Adipocyte (in vitro differentiated cells): ENCODE results near the gene ARNT2.

Experiments
- DNase-seq: peaks from one replicate; pipeline ENCODE4 v3.0.0-alpha.2; 2015; ENCODE audit warnings: low read depth
- H3K27me3 ChIP-seq: replicated peaks from 2 replicates; pipeline ENCODE4 v1.7.0; 2013; ENCODE audit warnings: mild to moderate bottlenecking, low read length, moderate library complexity; ENCODE audit not compliant: control insufficient read depth, insufficient read depth
- H3K36me3 ChIP-seq: 2 replicates; pipeline ENCODE4 v1.7.0; 2013; ENCODE audit warnings: low read length, mild to moderate bottlenecking, moderate library complexity; ENCODE audit not compliant: control insufficient read depth, insufficient read depth, severe bottlenecking
- H3K4me1 ChIP-seq: 2 replicates; pipeline ENCODE4 v1.7.0; 2013; ENCODE audit warnings: mild to moderate bottlenecking, low read length, moderate library complexity; ENCODE audit not compliant: control insufficient read depth, insufficient read depth
- H3K4me3 ChIP-seq: 2 replicates; pipeline ENCODE4 v1.7.0; 2013; ENCODE audit warnings: mild to moderate bottlenecking, low read length, moderate library complexity
- H3K9ac ChIP-seq: 2 replicates; pipeline ENCODE4 v1.7.0; 2013; ENCODE audit warnings: mild to moderate bottlenecking, low read length, moderate library complexity
- H3K9me3 ChIP-seq: 2 replicates; pipeline ENCODE4 v1.7.0; 2013; ENCODE audit warnings: mild to moderate bottlenecking, low read length, moderate library complexity; ENCODE audit not compliant: control insufficient read depth

ARNT2 gene

DNA sequence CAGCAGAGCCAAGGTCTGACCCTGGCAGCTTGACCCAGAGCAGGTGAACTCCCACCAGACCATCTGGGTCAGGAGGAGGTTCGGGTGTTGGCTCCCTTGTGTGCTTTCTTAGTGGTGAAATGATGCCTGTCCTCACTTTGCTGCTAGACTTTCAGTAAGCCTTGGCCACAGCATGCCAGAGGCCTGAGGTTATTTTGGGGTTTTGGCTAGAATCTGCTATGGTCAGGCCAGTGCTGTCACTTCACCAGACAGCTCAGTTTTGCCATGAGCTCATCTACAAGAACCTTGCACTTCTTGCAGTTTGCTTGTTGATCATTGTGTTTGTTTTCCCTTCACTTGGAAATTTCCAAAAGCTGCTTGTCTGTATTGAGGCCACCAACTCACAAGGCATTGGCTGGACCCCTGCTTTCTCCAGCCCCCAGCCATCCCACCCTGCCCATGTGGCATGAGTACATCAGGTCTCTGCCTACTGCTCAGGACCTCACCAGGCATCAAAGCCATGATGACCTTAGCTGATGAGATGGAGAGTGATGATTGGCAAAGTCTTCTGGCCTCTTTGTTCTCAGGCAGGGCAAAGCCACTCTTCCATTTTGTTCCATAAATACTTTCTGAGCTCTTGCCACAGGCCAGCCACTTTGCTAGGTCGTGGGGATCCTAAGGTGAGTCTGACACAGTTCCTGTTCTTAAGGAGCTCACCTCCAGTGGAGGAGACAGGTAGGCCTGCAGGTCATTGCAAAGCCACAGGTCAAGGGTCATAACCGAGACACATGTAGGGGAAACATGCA lies 122.6 kb downstream of the ARNT2 start:
- Histone ChIP-seq H3K9me3 (no peaks in the 10 kb centered on the region), H3K4me1 (peaks cover 49% of the 10 kb centered on the region), H3K27me3 (no peaks in the 10 kb centered on the region), H3K9ac (no peak overlapping the region), H3K4me3 (no peak overlapping the region), H3K36me3 (no peaks in the 10 kb centered on the region)
- peak; percentile 48 for DNase-seq

DNA sequence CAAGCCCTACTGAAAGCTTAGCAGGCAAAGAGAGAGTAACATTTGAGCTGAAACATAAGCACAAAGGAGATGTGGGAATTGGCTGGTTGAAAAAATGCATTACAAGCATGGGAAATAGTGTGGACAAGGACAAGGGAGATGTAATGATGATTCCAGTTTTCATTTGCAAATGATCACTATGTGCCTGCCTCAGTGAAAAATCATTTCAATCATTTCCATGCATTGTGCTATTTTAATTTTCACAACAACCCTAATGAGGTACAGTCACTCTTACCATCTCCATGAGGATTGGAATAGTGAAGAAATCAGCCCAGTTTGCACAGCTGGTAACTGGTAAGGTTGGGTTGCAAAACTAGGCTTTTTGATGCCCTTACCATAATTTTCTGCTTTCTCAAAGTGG lies 123.2 kb downstream of the ARNT2 start:
- no peak for DNase-seq
- Histone ChIP-seq H3K4me3 (no peak overlapping the region), H3K36me3 (no peaks in the 10 kb centered on the region), H3K4me1 (peaks cover 55% of the 10 kb centered on the region), H3K9ac (peak overlapping the region; percentile 8), H3K9me3 (no peaks in the 10 kb centered on the region), H3K27me3 (no peaks in the 10 kb centered on the region)

DNA sequence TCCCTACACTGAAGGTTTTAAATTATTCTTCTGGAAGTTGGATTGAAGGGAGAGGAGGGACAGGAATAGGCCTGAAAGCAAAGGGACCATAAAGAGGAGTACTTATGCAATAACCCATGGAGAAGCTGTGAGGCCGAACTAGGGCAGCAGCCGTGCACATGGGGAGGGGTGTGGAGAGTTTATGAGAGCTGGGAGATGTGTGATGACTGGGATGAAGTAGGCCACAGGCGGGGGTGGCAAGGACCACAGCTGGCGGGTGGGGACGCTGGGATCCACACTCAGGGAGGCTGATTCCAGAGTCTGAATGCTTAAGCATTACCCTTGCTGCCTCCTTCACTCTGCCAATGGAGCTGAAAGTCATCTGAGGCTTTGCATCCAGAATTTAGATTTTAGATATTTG lies 123.8 kb downstream of the ARNT2 start:
- no peaks in the 10 kb centered on the region for H3K27me3 ChIP-seq
- DNase-seq = no peak
- no peaks in the 10 kb centered on the region for H3K9me3 ChIP-seq
- no peaks in the 10 kb centered on the region for H3K36me3 ChIP-seq
- peak overlapping the region; percentile 8 for H3K9ac ChIP-seq
- no peak overlapping the region for H3K4me3 ChIP-seq
- H3K4me1 ChIP-seq = peaks cover 56% of the 10 kb centered on the region

DNA sequence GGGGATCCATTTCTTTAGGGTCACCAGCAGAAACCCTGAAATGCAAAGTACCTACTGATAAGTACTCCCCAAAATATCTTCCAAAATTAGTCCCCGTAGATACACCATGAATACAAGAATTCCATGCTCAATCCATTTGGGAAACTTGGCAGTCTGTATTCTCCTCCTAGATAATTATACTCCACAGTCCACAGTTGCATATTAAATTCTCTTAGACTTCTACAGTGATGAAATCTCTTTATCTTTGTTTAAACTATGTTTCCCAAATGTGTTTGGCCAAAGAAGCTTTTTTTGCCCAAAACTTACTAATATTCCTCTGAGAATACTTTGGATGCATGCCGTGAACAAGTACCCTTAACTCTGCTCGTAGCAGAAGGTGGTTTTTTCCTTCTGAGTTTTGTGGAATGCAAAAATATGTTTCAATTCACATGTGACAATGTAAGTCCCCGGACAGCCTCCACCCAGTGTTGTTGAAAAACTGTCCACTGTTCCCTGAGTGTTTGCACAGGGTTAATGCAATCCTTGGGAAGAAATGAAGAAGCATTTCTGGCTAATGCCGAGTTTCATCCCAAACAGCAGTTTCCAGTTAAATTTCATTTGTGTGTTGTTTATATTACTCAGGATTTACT lies 126.7 kb downstream of the ARNT2 start:
- H3K4me3 ChIP-seq = peak overlapping the region; percentile 58

DNA sequence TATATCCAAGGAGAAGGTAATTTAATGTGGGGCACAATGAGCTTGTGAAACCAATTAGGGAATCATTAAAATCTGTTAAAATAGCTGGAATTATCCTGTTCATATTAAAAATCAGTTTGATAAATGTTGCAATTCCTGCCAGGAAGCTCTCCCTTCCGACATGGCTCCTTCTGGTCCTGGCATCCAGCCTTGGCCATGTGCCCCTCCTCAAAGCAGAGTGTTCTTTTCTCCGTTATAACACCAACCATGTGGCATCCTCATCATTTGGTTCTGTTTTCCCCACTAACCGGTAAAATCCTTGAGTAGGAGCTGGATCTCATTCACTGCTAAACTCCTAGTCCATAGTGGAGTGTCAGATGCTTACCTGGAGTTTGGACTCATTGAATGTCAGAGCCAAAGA lies 127.2 kb downstream of the ARNT2 start:
- H3K4me3 ChIP-seq = peak overlapping the region; percentile 58
- no peaks in the 10 kb centered on the region for H3K36me3 ChIP-seq
- H3K27me3 ChIP-seq = no peaks in the 10 kb centered on the region
- peaks cover 64% of the 10 kb centered on the region for H3K4me1 ChIP-seq
- peak overlapping the region; percentile 81 for H3K9ac ChIP-seq
- DNase-seq = no peak
- H3K9me3 ChIP-seq = peaks cover 9% of the 10 kb centered on the region

More for the DNA sequence above, 126.7 kb downstream of the ARNT2 start:
- Histone ChIP-seq H3K36me3 (no peaks in the 10 kb centered on the region), H3K4me1 (peaks cover 68% of the 10 kb centered on the region), H3K27me3 (no peaks in the 10 kb centered on the region), H3K9me3 (peaks cover 7% of the 10 kb centered on the region), H3K9ac (peak overlapping the region; percentile 81)
- peak; percentile 57 for DNase-seq

DNA sequence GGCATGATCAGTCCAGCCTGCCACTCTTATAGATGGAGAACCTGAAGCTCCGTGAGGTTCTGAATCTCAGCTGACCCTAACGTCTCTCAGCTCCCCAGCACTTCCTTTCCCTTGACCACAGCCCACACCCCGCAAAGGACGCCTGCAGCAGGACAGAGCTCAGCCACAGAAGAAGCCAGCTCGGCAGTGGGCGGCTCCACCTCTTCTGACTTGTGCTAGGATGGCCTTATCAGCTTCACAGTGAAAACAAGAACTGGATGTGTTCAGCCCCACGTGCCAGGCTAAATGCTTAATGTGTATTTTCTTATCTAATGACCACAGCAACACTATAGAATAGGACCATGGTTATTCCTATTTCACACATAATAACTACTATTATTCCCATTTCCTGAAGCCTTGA lies 127.6 kb downstream of the ARNT2 start:
- DNase-seq = no peak
- Histone ChIP-seq H3K9me3 (peaks cover 9% of the 10 kb centered on the region), H3K9ac (peak overlapping the region; percentile 81), H3K36me3 (no peaks in the 10 kb centered on the region), H3K27me3 (no peaks in the 10 kb centered on the region), H3K4me1 (peaks cover 60% of the 10 kb centered on the region), H3K4me3 (peak overlapping the region; percentile 58)

DNA sequence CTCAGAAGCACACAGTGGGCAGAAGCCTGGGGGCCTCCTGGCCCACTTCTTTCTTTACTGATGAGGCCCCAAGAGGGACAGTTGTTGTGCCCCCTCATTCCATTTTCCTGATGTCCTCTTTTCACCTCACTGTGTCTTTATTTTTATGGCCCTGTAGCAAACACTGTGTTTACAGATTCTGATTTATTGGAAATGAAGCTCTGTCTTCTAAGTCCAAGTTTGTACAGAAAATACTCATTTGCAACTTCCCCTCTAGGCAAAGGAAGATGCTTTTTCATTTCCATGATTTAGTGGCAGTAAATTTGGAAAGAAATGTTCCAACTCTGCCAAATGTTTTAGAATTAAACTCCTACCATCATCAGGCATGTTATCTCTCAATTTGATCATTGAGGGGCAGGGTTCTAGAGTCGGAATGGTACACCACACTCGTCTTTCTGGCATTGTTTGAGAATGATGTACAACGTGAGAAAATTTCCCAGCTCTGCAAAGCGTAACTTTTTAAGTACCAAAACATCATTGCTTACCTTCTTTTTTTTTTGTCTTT lies 129.7 kb downstream of the ARNT2 start:
- H3K36me3 ChIP-seq = no peaks in the 10 kb centered on the region
- H3K9ac ChIP-seq = no peak overlapping the region
- H3K4me1 ChIP-seq = peaks cover 47% of the 10 kb centered on the region
- no peaks in the 10 kb centered on the region for H3K27me3 ChIP-seq
- H3K9me3 ChIP-seq = peaks cover 9% of the 10 kb centered on the region
- DNase-seq = no peak
- H3K4me3 ChIP-seq = no peak overlapping the region

DNA sequence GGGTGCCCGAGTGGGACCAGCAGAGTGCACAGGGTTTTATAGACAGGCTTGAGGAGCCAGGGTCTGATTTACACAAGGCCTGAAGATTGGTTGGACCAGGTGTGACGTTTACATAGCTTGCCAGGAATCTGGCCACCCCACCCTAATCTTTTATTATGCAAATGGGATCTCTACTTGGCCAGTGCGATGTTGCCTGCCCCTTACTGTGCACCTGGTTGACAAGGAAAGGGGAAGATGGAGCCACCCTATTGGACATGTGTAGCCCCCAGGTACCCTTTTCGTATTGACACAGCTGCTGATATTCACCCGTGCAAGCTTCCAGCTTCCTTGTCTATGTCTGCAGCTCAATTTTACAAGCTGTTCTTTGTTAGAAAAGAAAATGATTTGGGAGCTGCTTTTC lies 132.0 kb downstream of the ARNT2 start:
- no peak overlapping the region for H3K4me3 ChIP-seq
- H3K36me3 ChIP-seq = no peaks in the 10 kb centered on the region
- H3K27me3 ChIP-seq = no peaks in the 10 kb centered on the region
- H3K9ac ChIP-seq = no peak overlapping the region
- peaks cover 9% of the 10 kb centered on the region for H3K9me3 ChIP-seq
- peaks cover 28% of the 10 kb centered on the region for H3K4me1 ChIP-seq
- no peak for DNase-seq

DNA sequence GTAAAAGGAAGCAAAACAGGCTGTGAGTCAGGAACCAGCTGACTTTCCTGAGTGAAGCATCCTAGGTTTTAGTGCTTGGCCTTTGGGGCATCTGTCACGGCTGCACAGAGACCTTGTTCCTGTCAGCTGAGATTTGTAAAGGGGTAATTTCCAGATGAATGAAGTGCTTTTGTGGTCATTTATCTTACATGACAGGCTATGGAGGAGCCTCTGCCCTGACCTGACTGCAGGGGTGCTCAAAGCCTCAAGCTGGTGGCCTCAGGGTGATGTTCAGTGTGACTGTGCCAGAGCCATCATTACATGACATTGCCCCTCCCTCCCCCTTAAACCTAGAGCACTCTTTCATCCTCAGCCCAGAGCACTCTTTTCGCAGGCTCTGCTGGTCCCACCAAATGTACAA lies 132.5 kb downstream of the ARNT2 start:
- Histone ChIP-seq H3K9ac (no peak overlapping the region), H3K4me3 (no peak overlapping the region), H3K27me3 (no peaks in the 10 kb centered on the region), H3K4me1 (peaks cover 23% of the 10 kb centered on the region), H3K9me3 (peaks cover 9% of the 10 kb centered on the region), H3K36me3 (no peaks in the 10 kb centered on the region)
- no peak for DNase-seq

DNA sequence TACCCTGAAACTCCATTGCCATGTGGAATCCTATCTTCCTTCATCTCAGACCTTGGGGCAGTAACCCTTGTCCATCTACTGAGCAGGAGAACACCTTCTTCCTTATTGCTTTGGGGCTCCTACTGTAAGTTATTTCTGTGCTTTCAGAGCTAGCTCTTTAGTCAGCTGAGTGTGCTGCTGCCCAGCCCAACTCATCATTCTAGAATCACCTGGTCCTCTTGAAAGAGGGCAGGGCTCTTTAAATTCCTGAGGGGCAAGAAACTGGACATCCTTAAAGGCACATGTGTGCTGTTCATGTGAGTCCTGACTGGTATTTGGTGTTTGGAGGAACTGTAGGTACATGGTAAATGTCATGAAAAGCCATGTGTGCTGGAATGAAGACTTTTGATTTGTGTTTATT lies 140.9 kb downstream of the ARNT2 start:
- Histone ChIP-seq H3K9me3 (peaks cover 9% of the 10 kb centered on the region), H3K9ac (no peak overlapping the region), H3K27me3 (no peaks in the 10 kb centered on the region), H3K36me3 (no peaks in the 10 kb centered on the region), H3K4me1 (peaks cover 18% of the 10 kb centered on the region), H3K4me3 (no peak overlapping the region)
- no peak for DNase-seq

DNA sequence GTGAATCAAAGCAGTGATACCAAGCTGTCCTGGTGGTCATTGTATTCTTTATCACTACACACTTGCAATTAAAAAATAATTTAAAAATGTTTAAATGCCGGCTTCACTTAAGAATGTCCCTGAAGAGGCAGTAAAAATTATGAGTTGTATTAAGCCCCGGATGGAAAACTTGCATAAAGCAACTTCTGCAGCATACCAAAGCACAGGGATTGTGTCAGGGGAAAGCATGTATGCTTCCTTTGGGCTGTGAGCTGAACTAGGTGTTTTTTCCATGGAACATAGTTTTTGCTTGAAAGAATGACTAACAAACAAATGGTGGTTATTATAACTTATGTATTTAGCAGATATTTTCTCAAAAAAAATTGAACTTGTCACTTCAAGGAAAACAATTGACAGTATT lies 143.1 kb downstream of the ARNT2 start:
- Histone ChIP-seq H3K9me3 (peaks cover 9% of the 10 kb centered on the region), H3K27me3 (no peaks in the 10 kb centered on the region)

More for the DNA sequence above, 143.1 kb downstream of the ARNT2 start:
- no peaks in the 10 kb centered on the region for H3K36me3 ChIP-seq
- peak overlapping the region; percentile 64 for H3K4me3 ChIP-seq
- peak; percentile 12 for DNase-seq
- peaks cover 30% of the 10 kb centered on the region for H3K4me1 ChIP-seq
- H3K9ac ChIP-seq = peak overlapping the region; percentile 15
